SU-DHL-6 (cell line): ENCODE data around the gene PCYT2.

Experiments
- CTCF ChIP-seq: fragments of 200-600 bp; sonication (generic); IDR thresholded peaks from one replicate; pipeline ENCODE4 v1.5.1; 2017; ENCODE audit warnings: antibody characterized with exemption, mild to moderate bottlenecking, low read length, moderate library complexity; ENCODE audit not compliant: insufficient read depth, poor library complexity, severe bottlenecking
- EZH2phosphoT487 ChIP-seq: fragments of 200-600 bp; sonication (generic), shearing (Covaris generic); conservative IDR thresholded peaks from 2 replicates; pipeline ENCODE4 v1.6.1; 2018; ENCODE audit warnings: mild to moderate bottlenecking, antibody characterized with exemption, low read length, moderate library complexity, mixed read lengths

GRCh38 chr17:81854974-81855774 lies 56.0 kb downstream of the PCYT2 start:
- no peak for TF ChIP-seq CTCF
- TF ChIP-seq EZH2phosphoT487, result no peak
